MCF 10A (cell line): Measurements from ENCODE around the gene EXOC3. TPM values are rescaled to one million over a fixed set of nuclear protein-coding genes. Genes with fewer than 3 reads are reported as not detected.

Experiments used
- BruUV-seq: library from RNA; stranded (reverse); fragments of 400-500 nt; replicated peaks from 2 replicates; lab custom pipeline; 2021; lab: Mats Ljungman, UMichigan
- CTCF ChIA-PET: fragments of 300-600 bp; sonication (Branson Sonifier 250); formaldehyde crosslinking; extraction: SDS; loops from one replicate; lab custom pipeline; 2021; ENCODE audit warnings: antibody characterized with exemption, inconsistent platforms; lab: Yijun Ruan, JAX
- POLR2A ChIA-PET: fragments of 300-600, 350-650 bp; sonication (Branson Sonifier 250); formaldehyde crosslinking; extraction: SDS; loops from one replicate; lab custom pipeline; 2020; ENCODE audit warnings: antibody characterized with exemption, inconsistent platforms; lab: Yijun Ruan, JAX
- DNase-seq: peaks from one replicate; pipeline ENCODE4 v3.0.0-alpha.2; 2018; ENCODE audit not compliant: unreplicated experiment
- H3K27ac Mint-ChIP-seq: one replicate; pipeline ENCODE4 v1.8.0; 2022; ENCODE audit warnings: mild to moderate bottlenecking, low read depth, mixed read lengths; ENCODE audit not compliant: unreplicated experiment
- H3K27me3 Mint-ChIP-seq: one replicate; pipeline ENCODE4 v1.8.0; 2022; ENCODE audit warnings: mixed read lengths; ENCODE audit not compliant: insufficient read depth, unreplicated experiment
- H3K36me3 Mint-ChIP-seq: one replicate; pipeline ENCODE4 v1.8.0; 2022; ENCODE audit warnings: mild to moderate bottlenecking, moderate library complexity, mixed read lengths; ENCODE audit not compliant: insufficient read depth, unreplicated experiment
- H3K4me1 Mint-ChIP-seq: one replicate; pipeline ENCODE4 v1.8.0; 2022; ENCODE audit warnings: mixed read lengths; ENCODE audit not compliant: insufficient read depth, unreplicated experiment
- H3K4me3 Mint-ChIP-seq: one replicate; pipeline ENCODE4 v1.8.0; 2022; ENCODE audit warnings: mild to moderate bottlenecking, moderate library complexity, mixed read lengths; ENCODE audit not compliant: unreplicated experiment
- H3K9me3 Mint-ChIP-seq: one replicate; pipeline ENCODE4 v1.8.0; 2022; ENCODE audit warnings: mixed read lengths; ENCODE audit not compliant: unreplicated experiment
- intact Hi-C: fragments of 100-400 bp; cut with micrococcal nuclease; formaldehyde crosslinking; loops from 2 replicates; pipeline ENCODE4 v1.14.1; 2022
- total RNA-seq: library from RNA; stranded (reverse); gene quantifications from 2 replicates; pipeline ENCODE4 v1.2.3, GENCODE V29; 2022
- TF ChIP-seq, protein P1 (sequence below): fragments of 200-600 bp; IDR thresholded peaks from one replicate; pipeline ENCODE4 v1.8.0; 2022; ENCODE audit warnings: antibody characterized with exemption, mild to moderate bottlenecking; ENCODE audit not compliant: unreplicated experiment

Gene EXOC3
- total RNA-seq, 1 experiment from 2014 or later: 44.1 TPM

DNA sequence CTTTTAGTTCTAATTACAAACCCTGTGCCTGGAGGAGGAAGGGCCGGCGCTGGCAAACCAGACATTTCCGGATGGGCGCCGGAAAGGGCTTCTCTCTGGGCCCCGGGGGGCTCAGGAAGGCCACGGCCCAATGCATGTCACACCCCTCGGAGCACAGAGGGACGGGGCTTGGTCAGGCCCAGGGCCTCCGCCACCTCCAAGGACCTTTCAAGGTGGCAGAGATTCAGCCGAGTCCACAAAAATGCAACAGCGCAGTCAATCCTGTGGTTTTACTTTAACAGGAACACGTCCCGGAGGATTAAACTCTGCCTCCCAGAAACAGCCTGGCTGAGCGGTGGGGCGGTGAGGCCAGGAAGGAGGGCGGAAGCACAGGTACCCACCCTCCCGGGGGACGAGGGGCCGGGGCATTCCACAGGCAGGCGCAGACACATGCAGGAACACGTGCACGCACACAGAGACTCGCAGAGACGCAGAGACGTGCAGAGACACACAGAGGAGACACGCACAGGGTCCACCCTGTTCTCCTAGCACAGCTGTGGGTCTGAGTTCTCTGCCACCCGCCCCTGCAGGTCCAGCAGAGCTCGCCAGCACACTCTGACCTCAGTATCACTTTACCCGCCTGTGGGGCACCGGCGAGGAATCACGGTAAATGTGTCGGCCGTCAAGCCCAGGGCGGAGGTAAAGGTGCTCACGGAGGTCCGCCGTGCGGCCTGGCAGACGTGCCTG, 58.3 kb downstream of the EXOC3 start:
- no peak overlapping the region for H3K4me3 Mint-ChIP-seq
- DNase-seq: no peak
- intact Hi-C loops: no loop called here
- H3K36me3 Mint-ChIP-seq: no peaks in the 10 kb centered on the region
- H3K4me1 Mint-ChIP-seq: no peaks in the 10 kb centered on the region
- peaks cover 7% of the 10 kb centered on the region for H3K9me3 Mint-ChIP-seq
- H3K27ac Mint-ChIP-seq: no peak overlapping the region
- peaks cover 19% of the 10 kb centered on the region for H3K27me3 Mint-ChIP-seq
- TF ChIP-seq, protein P1, sequence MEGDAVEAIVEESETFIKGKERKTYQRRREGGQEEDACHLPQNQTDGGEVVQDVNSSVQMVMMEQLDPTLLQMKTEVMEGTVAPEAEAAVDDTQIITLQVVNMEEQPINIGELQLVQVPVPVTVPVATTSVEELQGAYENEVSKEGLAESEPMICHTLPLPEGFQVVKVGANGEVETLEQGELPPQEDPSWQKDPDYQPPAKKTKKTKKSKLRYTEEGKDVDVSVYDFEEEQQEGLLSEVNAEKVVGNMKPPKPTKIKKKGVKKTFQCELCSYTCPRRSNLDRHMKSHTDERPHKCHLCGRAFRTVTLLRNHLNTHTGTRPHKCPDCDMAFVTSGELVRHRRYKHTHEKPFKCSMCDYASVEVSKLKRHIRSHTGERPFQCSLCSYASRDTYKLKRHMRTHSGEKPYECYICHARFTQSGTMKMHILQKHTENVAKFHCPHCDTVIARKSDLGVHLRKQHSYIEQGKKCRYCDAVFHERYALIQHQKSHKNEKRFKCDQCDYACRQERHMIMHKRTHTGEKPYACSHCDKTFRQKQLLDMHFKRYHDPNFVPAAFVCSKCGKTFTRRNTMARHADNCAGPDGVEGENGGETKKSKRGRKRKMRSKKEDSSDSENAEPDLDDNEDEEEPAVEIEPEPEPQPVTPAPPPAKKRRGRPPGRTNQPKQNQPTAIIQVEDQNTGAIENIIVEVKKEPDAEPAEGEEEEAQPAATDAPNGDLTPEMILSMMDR: no peak
- POLR2A ChIA-PET: no interaction called here
- CTCF ChIA-PET: no interaction called here
- no TSS peak for BruUV-seq

GRCh38 chr5:501831-502184, 58.8 kb downstream of the EXOC3 start:
- H3K9me3 Mint-ChIP-seq: peaks cover 7% of the 10 kb centered on the region
- intact Hi-C loops: no loop called here
- POLR2A ChIA-PET: no interaction called here
- peaks cover 19% of the 10 kb centered on the region for H3K27me3 Mint-ChIP-seq
- no peak overlapping the region for H3K27ac Mint-ChIP-seq
- H3K4me1 Mint-ChIP-seq: no peaks in the 10 kb centered on the region
- no peak overlapping the region for H3K4me3 Mint-ChIP-seq
- BruUV-seq: no TSS peak
- H3K36me3 Mint-ChIP-seq: no peaks in the 10 kb centered on the region
- no peak for DNase-seq
- TF ChIP-seq, protein P1: no peak
- CTCF ChIA-PET: no interaction called here

- intact Hi-C loops: no loop called here
- no TSS peak for BruUV-seq
- Mint-ChIP-seq H3K4me1 (no peaks in the 10 kb centered on the region), H3K27me3 (peaks cover 16% of the 10 kb centered on the region), H3K36me3 (no peaks in the 10 kb centered on the region), H3K27ac (no peak overlapping the region), H3K4me3 (no peak overlapping the region), H3K9me3 (peaks cover 7% of the 10 kb centered on the region)
- no peak for DNase-seq
- ChIA-PET POLR2A (no interaction called here), CTCF (no interaction called here)
- TF ChIP-seq, protein P1: no peak
Observed at GRCh38 chr5:502325-503079, 59.5 kb downstream of the EXOC3 start.

- no peak overlapping the region for H3K4me3 Mint-ChIP-seq
- CTCF ChIA-PET: no interaction called here
- POLR2A ChIA-PET: interaction anchor here (0.6 kb wide), 1 partner anchor 285 kb away, joined by 3 read pairs; no protein-coding TSS in a partner anchor
- no peak overlapping the region for H3K27ac Mint-ChIP-seq
- intact Hi-C loops: no loop called here
- no peaks in the 10 kb centered on the region for H3K36me3 Mint-ChIP-seq
- TF ChIP-seq, protein P1: no peak
- BruUV-seq: no TSS peak
- H3K4me1 Mint-ChIP-seq: no peaks in the 10 kb centered on the region
- peaks cover 7% of the 10 kb centered on the region for H3K9me3 Mint-ChIP-seq
- H3K27me3 Mint-ChIP-seq: peaks cover 14% of the 10 kb centered on the region
- DNase-seq: no peak
Observed at GRCh38 chr5:504326-505154, 61.6 kb downstream of the EXOC3 start.
